Testis (tissue), 2 donors: Measurements from ENCODE around the gene MCRS1.

Experiments used
- CTCF ChIP-seq, 3 experiments: fragments of 450-650 bp in 2 of 3; fragments of 200-600 bp in 1 of 3; sonication (generic) in 1 of 3; IDR thresholded peaks; one replicate each; pipeline ENCODE4 v1.5.1; 2016 to 2019; ENCODE audit warnings: antibody characterized with exemption in 3 of 3, mild to moderate bottlenecking in 2 of 3, moderate library complexity in 1 of 3
- POLR2A ChIP-seq: fragments of 450-650 bp; IDR thresholded peaks from one replicate; pipeline ENCODE4 v1.6.1; 2017; ENCODE audit warnings: antibody characterized with exemption, mild to moderate bottlenecking, moderate library complexity

GRCh38 chr12:49582201-49582600, 14.3 kb upstream of the MCRS1 start:
- TF ChIP-seq CTCF (IDR thresholded peaks at IDR 0.05): no peak
- TF ChIP-seq POLR2A: no peak
